ENCODE measurements around the gene TMPRSS11D. TPM values are rescaled to one million over a fixed set of nuclear protein-coding genes. Genes with fewer than 3 reads are reported as not detected.
A peak's percentile ranks its signal among the peaks of the same experiment; 100 is the strongest.

The TMPRSS11D gene
- total RNA-seq, 1 donor from 2014 or later, result not detected

GRCh38 chr4:67880866-67881610 is 2.8 kb downstream of the TMPRSS11D start:
- no peaks in the 10 kb centered on the region for H3K36me3 Mint-ChIP-seq (ENCODE audit: low read depth, unreplicated experiment)
- H3K4me3 Mint-ChIP-seq (ENCODE audit: unreplicated experiment), result no peak overlapping the region
- peak; percentile 59 for FAIRE-seq
- no peak overlapping the region for H2AFZ ChIP-seq (ENCODE audit: low read depth, low read length)
- H3K9me3 Mint-ChIP-seq (ENCODE audit: unreplicated experiment), result no peaks in the 10 kb centered on the region
- H3K4me1 ChIP-seq (ENCODE audit: insufficient read depth, low read length), result peaks cover 2% of the 10 kb centered on the region
- H3K27ac ChIP-seq (ENCODE audit: low read depth, low read length), result no peak overlapping the region
- no peaks in the 10 kb centered on the region for H3K27me3 Mint-ChIP-seq (ENCODE audit: low read depth, unreplicated experiment)
- H3K4me3 ChIP-seq (ENCODE audit: insufficient read depth, low read depth, low read length), result no peak overlapping the region
- no peaks in the 10 kb centered on the region for H3K9me3 ChIP-seq (ENCODE audit: insufficient read depth, low read depth, low read length)
- no peak for DNase-seq (ENCODE audit: low read depth)
- no peak overlapping the region for H3K27ac Mint-ChIP-seq (ENCODE audit: unreplicated experiment)
- no peaks in the 10 kb centered on the region for H3K79me2 ChIP-seq (ENCODE audit: insufficient read depth, low read length)
- no peak overlapping the region for H3K4me2 ChIP-seq (ENCODE audit: low read length)
- peaks cover 11% of the 10 kb centered on the region for H3K4me1 Mint-ChIP-seq (ENCODE audit: low read depth, unreplicated experiment)
- no peak overlapping the region for H3K9ac ChIP-seq (ENCODE audit: low read length)
- H3K36me3 ChIP-seq (ENCODE audit: insufficient read depth, low read length), result no peaks in the 10 kb centered on the region
- no peaks in the 10 kb centered on the region for H4K20me1 ChIP-seq (ENCODE audit: insufficient read depth, low read length)
- H3K27me3 ChIP-seq (ENCODE audit: insufficient read depth, low read length), result no peaks in the 10 kb centered on the region
- TF ChIP-seq EZH2 (IDR thresholded peaks at IDR 0.05; ENCODE audit: insufficient read depth, low read length), result no peak
- no peak for TF ChIP-seq CTCF (IDR thresholded peaks at IDR 0.05; ENCODE audit: insufficient read depth, low read depth, low read length)

GRCh38 chr4:67879486-67879885 is 4.3 kb downstream of the TMPRSS11D start:
- Histone ChIP-seq H3K4me3 (ENCODE audit: insufficient read depth, low read depth, low read length) (no peak overlapping the region), H3K36me3 (ENCODE audit: insufficient read depth, low read length) (no peaks in the 10 kb centered on the region), H3K27ac (ENCODE audit: low read depth, low read length) (no peak overlapping the region), H3K79me2 (ENCODE audit: insufficient read depth, low read length) (no peaks in the 10 kb centered on the region), H3K4me2 (ENCODE audit: low read length) (no peak overlapping the region), H2AFZ (ENCODE audit: low read depth, low read length) (no peak overlapping the region), H3K27me3 (ENCODE audit: insufficient read depth, low read length) (no peaks in the 10 kb centered on the region), H3K4me1 (ENCODE audit: insufficient read depth, low read length) (no peaks in the 10 kb centered on the region), H3K9ac (ENCODE audit: low read length) (no peak overlapping the region), H3K9me3 (ENCODE audit: insufficient read depth, low read depth, low read length) (no peaks in the 10 kb centered on the region), H4K20me1 (ENCODE audit: insufficient read depth, low read length) (no peaks in the 10 kb centered on the region)
- Mint-ChIP-seq H3K4me1 (ENCODE audit: low read depth, unreplicated experiment) (peaks cover 4% of the 10 kb centered on the region), H3K9me3 (ENCODE audit: unreplicated experiment) (no peaks in the 10 kb centered on the region), H3K27me3 (ENCODE audit: low read depth, unreplicated experiment) (no peaks in the 10 kb centered on the region), H3K27ac (ENCODE audit: unreplicated experiment) (no peak overlapping the region), H3K36me3 (ENCODE audit: low read depth, unreplicated experiment) (no peaks in the 10 kb centered on the region), H3K4me3 (ENCODE audit: unreplicated experiment) (no peak overlapping the region)
- DNase-seq (ENCODE audit: low read depth) (no peak), FAIRE-seq (no peak)
- no peak for TF ChIP-seq EZH2 (IDR thresholded peaks at IDR 0.05; ENCODE audit: insufficient read depth, low read length)
- TF ChIP-seq CTCF (IDR thresholded peaks at IDR 0.05; ENCODE audit: insufficient read depth, low read depth, low read length), result no peak

GRCh38 chr4:67877086-67877485 is 6.7 kb downstream of the TMPRSS11D start:
- Histone ChIP-seq H4K20me1 (ENCODE audit: insufficient read depth, low read length) (no peaks in the 10 kb centered on the region), H3K27me3 (ENCODE audit: insufficient read depth, low read length) (no peaks in the 10 kb centered on the region), H3K9ac (ENCODE audit: low read length) (no peak overlapping the region), H3K4me2 (ENCODE audit: low read length) (no peak overlapping the region), H3K4me3 (ENCODE audit: insufficient read depth, low read depth, low read length) (no peak overlapping the region), H3K4me1 (ENCODE audit: insufficient read depth, low read length) (no peaks in the 10 kb centered on the region), H3K9me3 (ENCODE audit: insufficient read depth, low read depth, low read length) (no peaks in the 10 kb centered on the region), H2AFZ (ENCODE audit: low read depth, low read length) (no peak overlapping the region), H3K36me3 (ENCODE audit: insufficient read depth, low read length) (no peaks in the 10 kb centered on the region), H3K79me2 (ENCODE audit: insufficient read depth, low read length) (no peaks in the 10 kb centered on the region), H3K27ac (ENCODE audit: low read depth, low read length) (no peak overlapping the region)
- TF ChIP-seq CTCF (IDR thresholded peaks at IDR 0.05; ENCODE audit: insufficient read depth, low read depth, low read length), result no peak
- no peak for TF ChIP-seq EZH2 (IDR thresholded peaks at IDR 0.05; ENCODE audit: insufficient read depth, low read length)
- DNase-seq (ENCODE audit: low read depth) (no peak), FAIRE-seq (no peak)
- Mint-ChIP-seq H3K4me1 (ENCODE audit: low read depth, unreplicated experiment) (peaks cover 7% of the 10 kb centered on the region), H3K36me3 (ENCODE audit: low read depth, unreplicated experiment) (no peaks in the 10 kb centered on the region), H3K9me3 (ENCODE audit: unreplicated experiment) (no peaks in the 10 kb centered on the region), H3K4me3 (ENCODE audit: unreplicated experiment) (no peak overlapping the region), H3K27ac (ENCODE audit: unreplicated experiment) (no peak overlapping the region), H3K27me3 (ENCODE audit: low read depth, unreplicated experiment) (no peaks in the 10 kb centered on the region)
